Hematopoietic multipotent progenitor cell treated with erythropoietin and hydrocortisone succinate and interleukin-3 and kit ligand, for 17 days (in vitro differentiated cells): ENCODE data around the gene LCE7A.

Experiments used
- DNase-seq: peaks from one replicate; pipeline ENCODE4 v3.0.0-alpha.2; 2015; ENCODE audit warnings: low spot score

Gene LCE7A

DNA sequence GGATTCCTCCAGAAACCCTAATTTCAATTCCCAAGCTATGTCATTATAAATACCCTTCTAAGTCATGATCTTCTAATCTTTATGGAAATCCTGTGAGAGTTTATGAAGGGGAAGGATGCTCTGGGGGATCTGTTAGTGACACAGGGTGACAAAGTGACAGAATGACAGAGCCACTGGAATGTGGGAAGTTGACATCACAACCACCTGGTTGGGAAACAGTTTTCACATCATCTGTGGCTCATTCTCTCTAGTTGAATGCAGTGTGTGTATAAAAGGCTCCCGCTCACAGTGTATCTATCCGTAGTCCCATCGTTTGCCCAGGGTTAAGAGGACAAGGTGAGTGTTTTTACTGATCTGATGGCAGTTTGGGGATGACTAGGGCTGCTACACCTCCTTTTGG lies at the start of gene LCE7A:
LCE7A (plus strand) TSS at position 301 of the 400 bp plus-strand sequence. CDS start 702 bp downstream, outside the sequence.
- no peak for DNase-seq

GRCh38 chr1:152811050-152811449 lies 48.7 kb upstream of the LCE7A start:
- DNase-seq, result no peak

DNA sequence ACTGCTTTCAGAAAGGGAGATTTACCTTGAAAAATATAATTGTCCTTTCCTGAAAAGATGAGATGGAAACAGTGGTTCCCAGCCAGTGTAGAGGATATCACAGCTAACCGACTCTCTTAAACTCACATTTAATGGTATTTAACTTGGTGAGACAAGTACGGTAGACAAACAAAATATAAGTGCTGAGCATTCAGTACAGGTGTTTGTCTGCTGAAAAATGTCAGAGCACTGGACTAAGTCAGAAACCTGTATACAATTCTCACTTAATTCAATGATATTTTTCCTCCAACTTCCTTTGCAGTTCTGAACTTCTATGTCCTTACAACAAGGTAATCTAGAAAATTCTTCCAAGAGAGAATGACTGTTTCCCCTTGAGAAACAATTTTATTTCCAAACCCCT lies 48.1 kb upstream of the LCE7A start, which contains the start of gene LCE1B:
LCE1B (plus strand) TSS at position 301 of the 400 bp plus-strand sequence. CDS start 476 bp downstream, outside the sequence.
- DNase-seq, result no peak

DNA sequence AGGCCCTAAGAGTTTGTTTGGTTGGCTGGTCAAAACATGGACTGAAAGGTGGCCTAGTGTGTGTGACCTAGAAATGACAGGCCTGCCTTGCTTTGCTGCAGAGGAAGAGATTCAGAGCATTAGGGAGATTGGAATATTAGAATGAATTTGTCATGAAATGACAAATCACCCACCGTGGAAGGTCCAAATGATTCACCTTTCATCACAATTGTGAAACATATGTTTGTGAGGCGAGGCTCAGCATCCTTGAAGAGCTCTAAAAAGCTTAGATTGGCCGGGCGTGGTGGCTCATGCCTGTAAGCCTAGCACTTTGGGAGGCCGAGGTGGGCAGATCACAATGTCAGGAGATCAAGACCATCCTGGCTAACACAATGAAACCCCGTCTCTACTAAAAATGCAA lies 42.5 kb upstream of the LCE7A start:
- DNase-seq, result no peak

GRCh38 chr1:152823294-152823693 lies 36.5 kb upstream of the LCE7A start:
- no peak for DNase-seq

DNA sequence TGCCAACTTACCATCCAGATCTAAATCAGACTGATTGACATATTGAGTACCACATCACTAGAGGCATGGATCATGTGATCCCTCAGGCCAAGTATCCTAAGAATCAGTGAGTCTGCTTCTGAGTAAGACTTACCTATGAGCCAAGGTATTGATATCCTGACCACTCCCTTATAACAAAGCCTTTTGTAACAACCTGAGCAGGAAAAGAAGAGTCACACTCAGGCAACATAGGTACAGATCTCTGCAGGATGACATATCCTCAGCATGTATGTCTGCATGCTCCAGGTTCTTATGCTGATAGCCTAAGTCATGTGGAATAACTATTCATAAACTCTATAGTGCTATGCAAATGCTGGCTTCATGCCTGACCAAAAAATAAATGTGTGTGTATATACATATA lies 34.8 kb upstream of the LCE7A start:
- no peak for DNase-seq

DNA sequence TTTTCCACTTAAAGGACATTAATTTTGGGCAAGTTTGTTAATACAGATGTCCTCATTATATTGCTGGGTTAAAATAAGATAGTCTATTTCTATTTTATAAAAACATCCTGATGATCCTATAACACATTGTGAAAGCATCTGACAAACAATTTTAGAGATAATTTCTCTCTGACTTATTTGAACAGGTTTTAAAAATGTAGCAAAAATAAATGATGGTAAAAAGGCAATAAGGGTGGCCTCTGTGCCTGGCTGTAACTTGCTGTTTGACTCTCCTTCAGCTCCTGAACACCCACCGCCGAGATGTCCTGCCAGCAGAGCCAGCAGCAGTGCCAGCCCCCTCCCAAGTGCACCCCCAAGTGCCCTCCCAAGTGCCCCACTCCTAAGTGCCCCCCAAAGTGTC lies 32.6 kb upstream of the LCE7A start, which contains the start of gene LCE1A:
LCE1A (plus strand) TSS at position 301 of the 400 bp plus-strand sequence; CDS start at position 301, 0 bp downstream.
- DNase-seq, result no peak

DNA sequence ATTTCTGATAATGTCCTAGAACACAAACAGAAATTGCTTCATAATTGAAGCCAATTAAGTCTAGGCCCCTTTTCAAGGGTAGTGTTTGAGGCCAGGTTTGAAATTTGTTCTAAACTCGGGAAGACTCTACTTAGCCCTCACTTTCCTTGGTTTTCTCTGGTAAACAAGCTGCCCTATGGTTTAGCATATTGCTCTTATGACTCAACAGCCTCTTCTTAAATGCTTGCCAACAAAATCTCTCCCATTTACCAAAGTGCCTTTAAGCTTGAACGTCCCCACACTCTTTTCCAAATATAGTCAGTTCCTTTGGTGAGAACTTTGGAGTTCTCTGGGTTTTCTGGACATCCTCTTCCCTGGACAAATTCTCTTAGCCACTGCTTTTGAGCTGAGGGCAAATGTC lies 22.9 kb upstream of the LCE7A start:
- DNase-seq, result no peak

DNA sequence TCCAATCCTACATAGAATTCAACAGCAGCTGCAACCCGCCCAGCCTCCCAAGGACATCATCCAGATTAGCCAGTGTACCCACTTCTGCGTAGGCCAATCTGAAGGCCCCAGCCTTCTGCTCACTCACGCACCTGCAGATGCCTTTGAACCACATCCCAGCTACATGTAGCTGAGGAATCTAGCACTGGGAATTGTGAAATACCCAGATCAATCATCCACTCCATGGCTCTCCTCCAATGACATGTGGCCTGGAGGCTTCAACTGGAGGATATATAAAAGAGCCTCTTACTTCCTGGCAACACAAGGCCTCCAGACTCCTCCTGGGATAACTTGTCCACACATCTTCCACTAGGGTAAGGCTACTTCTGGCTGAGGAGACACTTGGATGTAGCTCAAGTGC lies 17.2 kb upstream of the LCE7A start, which contains the start of gene LCE6A:
LCE6A (plus strand) TSS at position 301 of the 400 bp plus-strand sequence. CDS start 665 bp downstream, outside the sequence.
- DNase-seq, result no peak

DNA sequence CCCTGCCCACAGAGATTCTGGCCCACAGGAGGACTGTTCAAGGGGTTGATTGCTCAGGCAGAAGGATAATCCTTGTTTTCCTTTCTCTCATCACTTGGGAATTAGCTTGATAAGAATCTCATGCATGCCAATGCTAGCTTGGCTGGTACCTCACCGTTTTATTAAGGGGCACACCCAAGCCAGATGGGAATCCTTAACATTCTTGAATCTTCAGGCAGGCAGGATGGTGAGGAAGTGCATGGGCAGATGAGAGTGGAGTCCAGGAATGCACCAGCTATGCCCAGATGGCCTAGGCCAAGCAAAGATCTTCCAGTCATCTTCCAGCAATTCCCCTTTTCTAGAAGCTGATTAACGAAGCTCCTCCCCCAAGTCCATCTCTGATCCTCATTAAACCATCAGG lies 4.1 kb upstream of the LCE7A start:
- no peak for DNase-seq

DNA sequence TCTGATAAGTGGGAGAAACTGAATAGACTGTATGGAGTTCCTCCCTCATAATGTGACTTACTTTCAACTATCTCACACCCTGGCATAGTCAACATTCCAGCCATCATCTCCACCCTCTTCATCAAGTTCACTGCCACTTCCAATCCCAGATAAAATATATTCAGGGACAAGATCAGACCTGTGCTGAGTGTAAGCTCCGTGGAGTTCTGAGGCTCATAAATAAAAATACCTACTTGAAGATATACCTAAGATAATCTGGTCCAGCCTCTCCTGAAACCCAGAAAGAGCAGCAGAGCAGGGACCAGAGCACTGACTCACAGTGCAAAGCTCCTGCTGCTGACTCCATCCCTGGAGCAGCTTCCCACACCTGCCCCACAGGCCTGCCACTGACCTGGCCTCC lies 1.7 kb upstream of the LCE7A start:
- no peak for DNase-seq

- no peak for DNase-seq
Measured at GRCh38 chr1:152860129-152860528, 333 bp downstream of the LCE7A start.

GRCh38 chr1:152861374-152861773 lies 1.6 kb downstream of the LCE7A start:
- DNase-seq, result no peak

DNA sequence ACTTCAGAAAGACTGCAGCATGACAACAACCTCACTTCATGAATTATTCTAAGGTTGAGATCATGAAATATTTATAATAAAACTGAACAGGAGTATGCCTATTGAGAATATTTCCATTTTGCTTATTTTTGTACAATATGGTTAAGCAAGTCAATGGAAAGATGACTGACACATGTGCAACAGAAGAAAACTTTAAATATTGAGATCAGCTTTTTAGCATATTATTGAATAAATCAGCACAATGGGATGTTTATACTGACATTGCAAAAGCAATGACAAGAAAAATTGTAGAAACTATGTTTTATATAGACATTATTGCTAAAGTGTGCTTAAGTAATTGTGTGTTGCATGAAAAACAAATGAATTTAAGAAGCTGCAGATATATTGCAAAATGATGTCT lies 4.6 kb downstream of the LCE7A start:
- DNase-seq, result no peak

- DNase-seq, result no peak
Measured at GRCh38 chr1:152866321-152866720, 6.5 kb downstream of the LCE7A start.

GRCh38 chr1:152869808-152870419 lies 10.1 kb downstream of the LCE7A start:
- DNase-seq, result peak; percentile 60

DNA sequence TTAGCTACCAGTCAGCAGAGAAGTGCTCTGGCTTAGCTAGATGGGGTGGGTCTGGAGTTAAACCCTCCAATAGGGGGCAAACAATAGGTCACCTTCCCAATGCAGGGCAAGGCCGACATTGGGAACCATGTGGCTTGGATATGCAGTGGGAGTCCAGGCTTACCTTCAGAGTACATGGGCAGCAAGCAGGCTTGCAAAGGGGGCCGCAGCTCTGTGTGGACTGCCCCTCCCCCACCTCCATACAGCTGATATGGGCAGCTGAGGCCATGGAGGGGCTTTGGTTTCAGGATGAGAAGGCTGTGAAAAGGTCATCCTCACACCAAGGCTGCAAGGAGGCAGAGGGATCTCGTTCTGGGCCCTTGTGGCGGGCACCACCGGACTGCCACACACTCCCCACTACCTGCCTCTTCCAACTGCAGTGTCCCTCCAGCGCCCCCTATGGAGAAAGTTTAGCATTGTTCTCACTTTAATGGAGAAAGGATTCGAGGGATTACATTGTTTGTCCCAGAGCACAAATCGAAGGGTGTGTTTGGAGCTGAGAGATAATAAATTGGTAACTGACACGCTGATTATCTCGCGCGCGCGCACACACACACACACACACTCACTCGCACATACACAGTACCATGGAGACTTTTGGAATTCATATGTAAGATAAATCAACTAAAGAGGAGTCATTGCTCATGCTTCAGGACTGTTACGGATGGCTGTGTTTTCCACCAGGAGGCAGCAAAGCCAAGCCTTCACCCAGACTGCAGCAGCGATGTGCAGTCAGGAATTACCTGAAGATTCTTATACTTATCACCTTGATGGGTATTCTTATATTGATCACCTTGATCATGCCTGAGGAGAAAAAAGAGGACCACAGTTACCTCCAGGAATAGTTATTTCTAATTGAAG lies 11.3 kb downstream of the LCE7A start:
- DNase-seq, result no peak

- no peak for DNase-seq
Measured at GRCh38 chr1:152871731-152872126, 11.9 kb downstream of the LCE7A start.

DNA sequence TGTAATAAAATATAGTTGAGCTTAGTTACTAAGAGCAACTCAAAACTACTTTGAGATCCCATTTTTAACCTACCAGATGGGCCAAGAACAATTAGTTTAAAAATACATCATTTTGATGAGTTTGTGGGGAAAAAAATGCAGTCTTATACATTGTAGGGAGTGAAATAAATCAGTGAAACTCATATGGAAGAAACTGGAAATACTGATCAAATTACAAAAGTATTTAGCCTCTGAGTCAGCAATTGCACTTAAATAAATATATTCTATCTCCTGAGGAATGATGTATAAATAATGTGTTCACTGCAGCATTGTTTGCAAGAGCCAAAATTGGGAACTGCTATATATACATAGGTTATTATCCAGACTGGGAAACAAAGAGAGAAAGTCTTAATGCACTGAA lies 13.7 kb downstream of the LCE7A start:
- DNase-seq, result no peak

- no peak for DNase-seq
Measured at GRCh38 chr1:152876827-152877226, 17.0 kb downstream of the LCE7A start.

DNA sequence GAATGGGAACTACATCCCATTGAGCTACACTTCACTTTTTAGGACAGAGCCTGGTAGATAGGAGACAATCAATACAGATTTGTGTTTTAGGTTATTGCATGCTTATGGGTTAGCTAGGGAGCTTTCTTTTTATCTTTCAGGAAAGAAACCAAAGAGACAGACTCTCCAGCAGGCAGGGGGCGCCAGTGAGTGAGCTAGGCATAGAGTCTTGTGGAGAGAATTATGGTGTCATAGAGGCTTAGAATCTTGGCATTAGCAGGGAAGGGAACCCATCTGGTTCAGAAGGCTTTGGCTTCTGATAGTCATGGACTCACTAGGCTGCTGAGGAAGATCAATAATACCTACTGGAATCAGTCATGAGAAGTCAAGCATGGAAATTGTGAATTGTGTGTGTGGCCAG lies 18.2 kb downstream of the LCE7A start, which contains the start of gene SMCP:
SMCP (plus strand) TSS at position 281 of the 400 bp plus-strand sequence. CDS start 6,101 bp downstream, outside the sequence.
- no peak for DNase-seq

DNA sequence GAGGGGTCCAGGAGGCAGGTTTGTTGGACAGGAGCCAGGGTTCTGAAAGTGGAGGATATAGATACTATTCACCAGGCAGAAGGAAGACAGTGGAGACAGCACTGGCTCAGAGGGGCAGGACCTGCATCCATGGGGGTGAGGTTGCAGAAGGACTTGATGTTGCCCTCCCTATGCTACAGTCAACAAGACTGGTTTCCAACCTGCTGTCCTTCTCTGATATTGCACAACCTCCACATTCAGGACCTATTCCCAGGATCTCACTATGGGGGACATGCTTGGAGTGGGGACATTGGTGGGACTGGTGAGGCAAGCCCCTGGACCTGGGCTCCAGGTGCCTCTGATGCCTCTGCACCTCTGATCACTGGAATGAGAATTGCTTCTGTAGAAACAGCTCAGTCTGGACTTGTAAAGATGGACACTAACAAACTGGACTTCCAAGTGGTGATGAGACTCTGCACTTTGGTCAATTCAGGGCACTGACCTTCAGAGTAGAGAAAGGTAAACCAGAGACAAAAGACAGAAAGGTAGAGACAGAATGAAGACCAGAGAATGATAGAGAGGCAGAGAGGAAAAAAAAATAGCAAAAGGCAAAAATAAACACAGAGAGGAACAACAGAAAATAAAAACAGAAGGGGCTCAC lies 19.9 kb downstream of the LCE7A start:
- DNase-seq, result no peak
